Mesenteric fat pad (tissue), 1 donor: Measurements from ENCODE around the gene PCDHGA7. TPM values are rescaled to one million over a fixed set of nuclear protein-coding genes. Genes with fewer than 3 reads are reported as not detected.
"Not testable (repeated sequence)": the region's sequence is repeated elsewhere in the genome, so short reads cannot be mapped to it uniquely, and the experiment has no call there.

Experiments
- DNase-seq: peaks from one replicate; pipeline ENCODE4 v3.0.0-alpha.2; 2020; ENCODE audit warnings: low spot score
- long read RNA-seq: library from polyadenylated mRNA; unstranded; transcript quantifications from one replicate; pipeline ENCODE4 v2.0.0, GENCODE V29; 2020
- total RNA-seq: library from RNA; stranded (reverse); fragmentation: NEBNext Ultra II Directional; extraction: Animal tissue kit (Norgen Biotek cat#: 25700); gene quantifications from one replicate; pipeline ENCODE4 v1.2.1, GENCODE V29; 2021
- donor health status: DM: yes; HTN: yes; CAD: no.

Gene PCDHGA7
- 1.9 TPM for total RNA-seq
- long read RNA-seq: 0 reads

DNA sequence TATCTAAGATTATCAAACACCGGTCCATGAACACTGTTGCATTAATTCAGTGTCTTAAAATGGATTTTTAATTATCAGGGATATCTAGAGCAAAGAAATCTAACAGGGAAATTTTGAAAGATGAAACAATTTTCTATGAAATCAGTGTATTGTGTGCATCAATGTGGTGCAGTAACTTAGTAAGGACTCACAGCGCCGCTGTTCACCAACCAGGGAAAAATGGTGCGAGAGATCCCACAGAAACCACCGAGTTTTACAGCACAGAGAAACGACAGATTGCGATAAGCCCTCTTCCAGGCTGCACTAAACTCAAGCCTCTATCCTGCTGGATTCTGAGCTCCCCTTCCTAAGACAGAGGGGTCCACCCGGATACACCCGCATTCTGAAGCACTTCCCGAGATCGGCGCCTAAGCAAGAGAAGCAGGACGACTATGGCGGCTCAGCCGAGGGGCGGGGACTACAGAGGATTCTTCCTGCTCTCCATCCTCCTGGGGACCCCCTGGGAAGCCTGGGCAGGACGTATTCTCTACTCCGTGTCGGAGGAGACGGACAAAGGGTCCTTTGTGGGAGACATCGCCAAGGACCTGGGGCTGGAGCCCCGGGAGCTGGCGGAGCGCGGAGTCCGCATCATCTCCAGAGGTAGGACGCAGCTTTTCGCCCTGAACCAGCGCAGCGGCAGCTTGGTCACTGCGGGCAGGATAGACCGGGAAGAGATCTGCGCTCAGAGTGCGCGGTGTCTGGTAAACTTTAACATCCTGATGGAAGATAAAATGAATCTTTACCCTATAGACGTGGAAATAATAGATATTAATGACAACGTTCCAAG, at the start of gene PCDHGA7:
Gene PCDHGA7 (plus strand): TSS at position 274 of the 826 bp plus-strand sequence. CDS start 158 bp downstream, at position 432.
- no peak for DNase-seq

DNA sequence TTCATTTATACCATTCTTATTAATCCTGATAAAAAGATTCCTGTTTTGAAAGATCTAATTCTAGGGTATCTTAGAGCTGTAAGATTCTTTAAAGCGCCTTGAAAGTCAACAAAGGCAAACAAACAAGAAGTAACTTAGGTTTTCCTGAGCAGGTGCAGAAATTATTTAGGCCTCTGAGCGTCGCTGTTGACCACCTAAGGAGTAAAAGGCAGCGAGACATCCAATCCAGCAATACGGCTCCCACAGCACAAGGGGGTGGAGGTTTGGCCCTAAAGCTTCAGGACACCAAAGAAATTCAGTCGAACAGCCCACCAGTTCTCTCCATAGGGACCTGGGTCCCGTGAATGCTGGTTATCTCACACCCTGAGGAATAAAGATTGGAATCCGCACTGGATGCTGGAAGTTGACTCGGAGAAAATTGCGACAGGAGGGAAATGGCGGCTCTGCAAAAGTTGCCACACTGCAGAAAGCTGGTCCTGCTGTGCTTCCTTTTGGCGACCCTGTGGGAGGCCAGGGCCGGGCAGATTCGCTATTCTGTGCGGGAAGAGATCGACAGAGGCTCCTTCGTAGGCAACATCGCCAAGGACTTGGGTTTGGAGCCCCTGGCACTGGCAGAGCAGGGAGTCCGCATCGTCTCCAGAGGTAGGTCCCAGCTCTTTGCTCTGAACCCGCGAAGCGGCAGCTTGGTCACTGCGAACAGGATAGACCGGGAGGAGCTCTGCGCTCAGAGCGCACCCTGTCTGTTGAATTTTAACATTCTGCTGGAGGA, 43.8 kb upstream of the PCDHGA7 start, which contains the start of gene PCDHGA2:
Gene PCDHGA2 (plus strand): TSS at position 223 of the 769 bp plus-strand sequence.
- DNase-seq: no peak

DNA sequence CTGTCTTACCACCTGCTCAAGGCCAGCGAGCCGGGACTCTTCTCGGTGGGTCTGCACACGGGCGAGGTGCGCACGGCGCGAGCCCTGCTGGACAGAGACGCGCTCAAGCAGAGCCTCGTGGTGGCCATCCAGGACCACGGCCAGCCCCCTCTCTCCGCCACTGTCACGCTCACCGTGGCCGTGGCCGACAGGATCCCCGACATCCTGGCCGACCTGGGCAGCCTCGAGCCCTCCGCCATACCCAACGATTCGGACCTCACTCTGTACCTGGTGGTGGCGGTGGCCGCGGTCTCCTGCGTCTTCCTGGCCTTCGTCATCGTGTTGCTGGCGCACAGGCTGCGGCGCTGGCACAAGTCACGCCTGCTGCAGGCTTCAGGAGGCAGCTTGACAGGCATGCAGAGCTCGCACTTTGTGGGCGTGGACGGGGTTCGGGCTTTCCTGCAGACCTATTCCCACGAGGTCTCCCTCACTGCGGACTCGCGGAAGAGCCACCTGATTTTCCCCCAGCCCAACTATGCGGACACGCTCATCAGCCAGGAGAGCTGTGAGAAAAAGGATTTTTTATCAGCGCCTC, 41.7 kb upstream of the PCDHGA7 start:
- DNase-seq: not testable (repeated sequence)

DNA sequence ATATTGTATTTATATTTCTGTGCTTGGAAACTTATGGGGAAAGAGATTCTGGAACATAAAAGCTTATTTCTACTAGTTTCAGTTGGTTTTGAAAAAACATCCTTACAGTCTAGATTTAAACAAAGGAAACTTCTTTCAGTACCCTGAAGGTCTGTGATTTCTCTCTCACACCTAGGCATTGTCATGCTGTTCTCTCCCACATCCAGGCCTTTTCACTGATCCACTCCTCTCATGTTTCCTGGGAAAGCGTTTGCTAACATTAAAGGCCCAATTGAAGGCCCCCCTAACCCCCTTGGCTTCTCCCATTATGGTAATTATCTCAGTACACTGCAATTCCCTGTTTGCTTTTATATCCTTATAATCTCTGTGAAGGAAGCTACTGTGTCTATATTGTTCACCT, 39.8 kb upstream of the PCDHGA7 start:
- DNase-seq: no peak

DNA sequence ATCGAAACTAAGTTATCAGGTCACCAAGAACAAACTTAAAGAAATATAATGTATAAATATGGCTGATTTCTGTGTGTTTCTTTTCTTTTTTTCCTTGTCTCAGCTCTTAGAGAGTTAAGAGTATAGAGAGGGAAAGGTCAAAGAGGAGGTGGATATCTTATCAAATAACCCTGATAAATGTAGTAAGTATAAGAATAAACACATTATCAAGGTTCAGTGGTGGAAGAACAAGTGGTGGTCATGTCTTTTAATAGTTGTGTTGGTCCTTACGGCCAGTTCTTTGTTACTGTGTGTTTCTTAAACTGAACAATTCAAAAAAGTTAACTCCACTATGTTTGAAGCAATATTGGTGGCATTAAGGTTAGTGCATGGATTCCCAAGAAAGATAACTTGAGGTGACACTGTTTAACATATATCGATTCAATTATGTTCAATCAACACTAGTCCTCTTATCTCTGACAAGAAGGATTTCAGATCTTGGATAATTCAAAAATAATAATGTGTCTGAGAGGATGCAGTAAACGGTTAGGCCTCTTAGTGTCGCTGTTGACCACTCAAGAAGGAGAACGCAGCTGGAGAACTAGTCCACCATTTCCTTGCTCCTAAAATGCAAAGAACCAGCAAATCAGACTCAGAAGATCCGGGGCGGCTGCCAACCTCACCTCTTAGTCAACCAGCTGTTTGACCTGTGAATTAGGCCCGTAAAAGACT, 39.1 kb upstream of the PCDHGA7 start, which contains the start of gene PCDHGA3:
Gene PCDHGA3 (plus strand): TSS at position 588 of the 711 bp plus-strand sequence. CDS start 205 bp downstream, outside the sequence.
- DNase-seq: no peak

DNA sequence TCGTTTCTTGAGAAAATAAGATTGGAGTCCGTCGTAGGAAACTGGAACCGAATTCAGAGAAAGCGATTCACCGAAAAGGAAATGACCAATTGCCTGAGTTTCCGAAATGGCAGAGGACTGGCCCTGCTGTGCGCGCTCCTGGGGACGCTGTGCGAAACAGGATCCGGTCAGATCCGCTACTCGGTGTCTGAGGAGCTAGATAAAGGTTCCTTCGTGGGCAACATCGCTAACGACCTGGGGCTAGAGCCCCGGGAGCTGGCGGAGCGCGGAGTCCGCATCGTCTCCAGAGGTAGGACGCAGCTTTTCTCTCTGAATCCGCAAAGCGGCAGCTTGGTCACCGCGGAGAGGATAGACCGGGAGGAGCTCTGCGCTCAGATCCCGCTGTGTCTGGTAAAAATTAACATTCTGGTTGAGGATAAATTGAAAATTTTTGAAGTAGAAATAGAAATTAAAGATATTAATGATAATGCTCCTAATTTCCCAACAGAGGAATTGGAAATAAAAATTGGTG, 38.5 kb upstream of the PCDHGA7 start:
- DNase-seq: no peak

DNA sequence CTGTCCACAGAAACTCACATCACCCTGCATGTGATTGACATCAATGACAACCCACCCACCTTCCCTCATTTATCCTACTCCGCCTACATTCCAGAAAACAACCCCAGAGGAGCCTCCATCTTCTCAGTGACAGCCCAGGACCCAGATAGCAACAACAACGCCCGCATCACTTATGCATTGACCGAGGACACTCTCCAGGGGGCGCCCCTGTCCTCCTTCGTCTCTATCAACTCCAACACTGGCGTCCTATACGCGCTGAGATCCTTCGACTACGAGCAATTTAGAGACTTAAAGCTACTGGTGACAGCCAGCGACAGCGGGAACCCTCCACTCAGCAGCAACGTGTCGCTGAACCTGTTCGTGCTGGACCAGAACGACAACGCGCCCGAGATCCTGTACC, 37.2 kb upstream of the PCDHGA7 start:
- no peak for DNase-seq

DNA sequence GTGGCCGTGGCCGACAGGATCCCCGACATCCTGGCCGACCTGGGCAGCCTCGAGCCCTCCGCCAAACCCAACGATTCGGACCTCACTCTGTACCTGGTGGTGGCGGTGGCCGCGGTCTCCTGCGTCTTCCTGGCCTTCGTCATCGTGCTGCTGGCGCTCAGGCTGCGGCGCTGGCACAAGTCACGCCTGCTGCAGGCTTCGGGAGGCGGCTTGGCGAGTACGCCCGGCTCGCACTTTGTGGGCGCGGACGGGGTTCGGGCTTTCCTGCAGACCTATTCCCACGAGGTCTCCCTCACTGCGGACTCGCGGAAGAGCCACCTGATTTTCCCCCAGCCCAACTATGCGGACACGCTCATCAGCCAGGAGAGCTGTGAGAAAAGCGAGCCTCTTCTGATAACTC, 36.5 kb upstream of the PCDHGA7 start:
- DNase-seq: not testable (repeated sequence)

DNA sequence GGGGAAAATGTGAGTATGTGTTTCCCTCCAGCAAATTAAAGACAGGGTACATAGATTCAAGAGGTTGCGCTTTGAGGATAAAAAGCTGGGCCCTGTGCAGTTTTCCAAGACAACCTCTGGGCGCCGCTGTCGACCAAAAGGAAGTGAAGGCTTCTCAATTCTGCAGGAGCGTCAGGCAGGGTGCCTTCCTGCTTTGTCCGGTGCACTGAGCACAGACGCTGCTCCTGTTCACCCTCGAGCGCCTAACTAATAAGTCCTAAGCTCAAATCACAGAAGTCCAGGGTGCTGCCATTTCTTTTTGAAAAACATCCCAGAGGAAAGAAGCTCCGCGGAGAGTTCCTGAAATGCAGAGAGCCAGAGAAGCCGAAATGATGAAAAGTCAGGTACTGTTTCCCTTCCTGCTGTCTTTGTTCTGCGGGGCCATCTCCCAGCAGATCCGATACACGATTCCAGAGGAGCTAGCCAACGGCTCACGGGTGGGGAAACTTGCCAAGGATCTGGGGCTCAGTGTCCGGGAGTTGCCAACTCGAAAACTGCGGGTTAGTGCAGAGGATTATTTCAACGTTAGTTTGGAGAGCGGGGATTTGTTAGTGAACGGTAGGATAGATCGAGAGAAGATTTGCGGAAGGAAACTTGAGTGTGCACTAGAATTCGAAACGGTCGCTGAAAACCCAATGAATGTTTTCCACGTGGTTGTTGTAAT, 32.5 kb upstream of the PCDHGA7 start, which contains the start of gene PCDHGB1:
Gene PCDHGB1 (plus strand): TSS at position 183 of the 703 bp plus-strand sequence. CDS start 162 bp downstream, at position 345.
- peak; percentile 65 for DNase-seq

DNA sequence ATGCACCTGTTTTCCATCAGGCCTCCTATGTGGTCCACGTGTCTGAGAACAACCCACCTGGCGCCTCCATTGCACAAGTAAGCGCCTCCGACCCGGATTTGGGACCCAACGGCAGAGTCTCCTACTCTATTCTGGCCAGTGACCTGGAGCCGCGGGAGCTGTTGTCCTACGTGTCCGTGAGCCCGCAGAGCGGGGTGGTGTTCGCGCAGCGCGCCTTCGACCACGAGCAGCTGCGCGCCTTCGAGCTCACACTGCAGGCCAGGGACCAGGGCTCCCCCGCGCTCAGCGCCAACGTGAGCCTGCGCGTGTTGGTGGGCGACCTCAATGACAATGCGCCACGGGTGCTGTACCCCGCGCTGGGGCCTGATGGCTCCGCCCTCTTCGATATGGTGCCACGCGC, 31.0 kb upstream of the PCDHGA7 start:
- peak; percentile 74 for DNase-seq

DNA sequence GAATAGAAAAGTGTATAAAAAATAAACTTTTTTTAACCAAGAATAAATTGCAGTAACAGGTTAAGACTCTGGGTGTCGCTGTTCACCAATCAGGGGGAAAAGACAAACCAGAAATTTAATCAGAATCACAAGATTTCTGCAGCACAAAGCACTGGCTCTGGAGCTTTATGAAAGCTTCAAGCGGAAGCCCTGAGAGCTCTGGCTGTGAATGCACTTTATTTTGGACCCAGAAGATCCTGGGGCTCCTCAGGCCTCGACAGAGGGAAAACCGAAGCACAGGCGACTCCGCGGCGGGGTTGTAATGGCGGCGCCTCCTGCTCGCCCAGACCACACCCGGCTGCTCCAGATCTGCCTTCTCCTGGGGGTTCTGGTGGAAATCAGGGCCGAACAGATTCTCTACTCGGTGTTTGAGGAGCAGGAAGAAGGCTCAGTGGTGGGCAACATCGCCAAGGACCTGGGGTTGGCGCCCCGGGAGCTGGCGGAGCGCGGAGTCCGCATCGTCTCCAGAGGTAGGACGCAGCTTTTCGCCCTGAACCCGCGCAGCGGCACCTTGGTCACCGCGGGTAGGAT, 27.6 kb upstream of the PCDHGA7 start, which contains the start of gene PCDHGA4:
Gene PCDHGA4 (plus strand): TSS at position 122 of the 570 bp plus-strand sequence. CDS start 87 bp downstream, at position 209.
- DNase-seq: peak; percentile 78

DNA sequence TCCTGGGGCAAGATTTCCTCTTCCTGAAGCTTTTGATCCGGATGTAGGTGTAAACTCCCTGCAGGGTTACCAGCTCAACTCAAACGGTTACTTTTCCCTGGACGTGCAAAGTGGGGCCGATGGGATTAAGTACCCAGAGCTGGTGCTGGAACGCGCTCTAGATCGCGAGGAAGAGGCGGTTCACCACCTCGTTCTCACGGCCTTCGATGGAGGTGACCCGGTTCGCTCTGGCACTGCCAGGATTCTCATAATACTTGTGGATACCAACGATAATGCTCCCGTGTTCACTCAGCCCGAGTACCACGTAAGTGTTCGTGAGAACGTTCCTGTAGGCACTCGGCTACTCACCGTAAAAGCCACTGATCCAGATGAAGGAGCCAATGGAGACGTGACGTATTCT, 26.9 kb upstream of the PCDHGA7 start:
- DNase-seq: peak; percentile 65

DNA sequence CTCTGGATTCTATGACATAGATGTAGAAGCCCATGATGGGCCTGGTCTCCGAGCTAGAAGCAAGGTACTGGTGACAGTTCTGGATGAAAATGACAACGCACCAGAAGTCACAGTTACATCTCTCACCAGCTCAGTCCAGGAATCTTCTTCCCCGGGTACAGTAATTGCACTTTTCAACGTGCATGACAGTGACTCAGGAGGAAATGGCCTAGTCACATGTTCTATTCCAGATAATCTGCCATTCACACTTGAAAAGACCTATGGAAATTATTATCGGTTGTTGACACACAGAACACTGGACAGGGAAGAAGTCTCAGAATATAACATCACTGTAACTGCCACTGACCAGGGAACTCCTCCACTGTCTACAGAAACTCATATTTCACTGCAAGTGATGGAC, 26.4 kb upstream of the PCDHGA7 start:
- DNase-seq: no peak

DNA sequence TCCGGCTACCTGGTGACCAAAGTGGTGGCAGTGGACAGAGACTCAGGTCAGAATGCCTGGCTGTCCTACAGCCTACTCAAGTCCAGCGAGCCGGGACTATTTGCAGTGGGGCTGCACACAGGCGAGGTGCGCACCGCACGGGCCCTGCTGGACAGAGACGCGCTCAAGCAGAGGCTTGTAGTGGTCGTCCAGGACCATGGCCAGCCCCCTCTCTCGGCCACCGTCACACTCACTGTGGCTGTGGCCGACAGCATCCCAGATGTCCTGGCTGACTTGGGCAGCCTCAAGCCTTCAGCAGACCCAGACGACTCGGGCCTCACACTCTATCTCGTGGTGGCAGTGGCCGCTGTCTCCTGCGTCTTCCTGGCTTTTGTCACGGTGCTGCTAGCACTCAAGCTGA, 25.6 kb upstream of the PCDHGA7 start:
- DNase-seq: peak; percentile 86

DNA sequence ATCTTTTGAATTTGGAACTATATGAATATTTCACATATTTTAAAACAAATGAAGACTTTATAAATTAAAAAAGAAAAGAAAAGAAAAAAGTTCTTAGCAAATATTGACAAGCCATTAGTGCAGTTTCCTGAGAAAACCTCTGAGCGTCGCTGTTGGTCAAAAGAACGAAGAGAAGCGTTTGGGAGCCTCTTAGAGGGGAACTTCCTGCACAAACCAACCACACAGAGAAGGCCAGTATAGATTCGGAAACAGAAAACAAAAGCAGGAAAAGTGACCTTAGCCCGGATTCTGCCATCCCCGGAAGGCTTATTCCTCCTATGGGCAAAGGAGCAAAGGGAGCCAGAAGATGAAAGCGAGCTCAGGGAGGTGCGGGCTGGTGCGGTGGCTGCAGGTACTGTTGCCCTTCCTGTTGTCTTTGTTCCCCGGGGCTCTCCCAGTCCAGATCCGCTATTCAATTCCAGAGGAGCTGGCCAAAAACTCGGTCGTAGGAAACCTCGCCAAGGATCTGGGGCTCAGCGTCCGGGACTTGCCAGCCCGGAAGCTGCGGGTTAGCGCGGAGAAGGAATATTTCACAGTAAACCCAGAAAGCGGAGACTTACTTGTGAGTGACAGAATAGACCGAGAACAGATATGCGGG, 22.6 kb upstream of the PCDHGA7 start, which contains the start of gene PCDHGB2:
Gene PCDHGB2 (plus strand): TSS at position 205 of the 637 bp plus-strand sequence. CDS start 142 bp downstream, at position 347.
- peak; percentile 79 for DNase-seq

DNA sequence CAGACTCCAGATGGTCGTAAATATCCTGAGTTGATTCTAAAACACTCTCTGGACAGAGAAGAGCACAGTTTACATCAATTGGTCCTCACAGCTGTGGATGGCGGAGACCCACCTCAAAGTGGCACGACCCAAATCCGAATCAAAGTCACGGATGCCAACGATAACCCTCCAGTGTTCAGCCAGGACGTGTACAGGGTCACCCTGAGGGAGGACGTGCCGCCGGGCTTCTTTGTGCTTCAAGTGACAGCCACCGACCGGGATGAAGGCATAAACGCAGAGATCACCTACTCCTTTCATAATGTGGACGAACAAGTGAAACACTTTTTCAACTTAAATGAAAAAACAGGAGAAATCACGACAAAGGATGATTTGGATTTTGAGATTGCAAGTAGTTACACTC, 21.9 kb upstream of the PCDHGA7 start:
- DNase-seq: peak; percentile 74

DNA sequence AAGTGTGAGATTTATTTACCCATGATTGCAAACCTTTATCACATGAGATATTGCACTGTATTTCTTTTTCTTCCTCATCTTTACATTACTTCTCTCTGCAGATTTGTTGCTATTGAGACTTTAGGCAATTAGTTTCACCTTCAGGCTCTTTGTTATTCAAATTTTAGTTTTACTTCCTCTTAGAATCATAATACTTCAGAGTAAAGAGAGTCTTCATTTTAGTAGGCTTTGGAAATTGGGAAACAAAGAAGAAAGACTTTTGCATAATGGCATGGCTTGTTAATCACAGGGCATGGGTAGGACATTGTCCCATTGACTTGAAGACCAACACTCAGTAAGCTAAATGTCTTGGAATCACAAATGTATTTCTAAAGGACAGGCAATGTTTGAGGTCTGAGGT, 19.8 kb upstream of the PCDHGA7 start:
- DNase-seq: no peak

DNA sequence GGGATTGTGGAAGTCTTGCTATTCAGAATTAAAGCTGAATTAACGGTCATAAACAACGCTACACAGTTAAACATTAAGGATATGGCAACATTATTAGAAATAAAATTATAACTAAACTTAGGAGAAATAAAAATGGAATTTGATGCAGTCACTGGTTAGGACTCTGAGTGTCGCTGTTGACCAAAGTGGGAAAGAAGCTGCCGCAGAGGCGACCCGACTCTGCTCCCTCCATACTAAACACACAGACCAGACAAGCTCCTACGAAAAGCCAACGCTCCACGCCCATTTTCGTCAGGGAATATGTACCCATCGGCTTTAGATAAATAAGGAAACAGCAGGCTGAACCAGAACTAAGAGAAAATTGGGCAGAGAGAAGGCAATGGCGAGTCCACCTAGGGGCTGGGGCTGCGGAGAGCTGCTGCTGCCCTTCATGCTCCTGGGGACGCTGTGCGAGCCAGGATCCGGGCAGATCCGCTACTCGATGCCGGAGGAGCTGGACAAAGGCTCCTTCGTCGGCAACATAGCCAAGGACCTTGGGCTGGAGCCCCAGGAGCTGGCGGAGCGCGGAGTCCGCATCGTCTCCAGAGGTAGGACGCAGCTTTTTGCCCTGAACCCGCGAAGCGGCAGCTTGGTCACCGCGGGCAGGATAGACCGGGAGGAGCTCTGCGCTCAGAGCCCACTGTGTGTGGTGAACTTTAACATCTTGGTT, 18.4 kb upstream of the PCDHGA7 start, which contains the start of gene PCDHGA5:
Gene PCDHGA5 (plus strand): TSS at position 211 of the 709 bp plus-strand sequence. CDS start 169 bp downstream, at position 380.
- peak; percentile 84 for DNase-seq
